Neural cell (in vitro differentiated cells): Measurements from ENCODE around the gene RARRES2. TPM values are rescaled to one million over a fixed set of nuclear protein-coding genes. Genes with fewer than 3 reads are reported as not detected.

Source experiments
- H2AFZ ChIP-seq: fragments of 200-600, 300-800 bp; sonication (generic), shearing (Covaris generic); 2 replicates; pipeline ENCODE4 v1.6.0; 2014; ENCODE audit warnings: low read depth, mild to moderate bottlenecking, antibody characterized with exemption, low read length, moderate library complexity
- H3F3A ChIP-seq: fragments of 200-600 bp; shearing (Covaris generic); 2 replicates; pipeline ENCODE4 v1.6.1; 2016; ENCODE audit warnings: mild to moderate bottlenecking, moderate library complexity, mixed read lengths, antibody characterized with exemption, low read length; ENCODE audit not compliant: insufficient read depth, poor library complexity, severe bottlenecking
- H3K27ac ChIP-seq: fragments of 200-600, 300-800 bp; sonication (generic), shearing (Covaris generic); 2 replicates; pipeline ENCODE4 v1.5.1; 2014; ENCODE audit warnings: mild to moderate bottlenecking, low read length, moderate library complexity
- H3K27me3 ChIP-seq: fragments of 300-800, 200-600 bp; sonication (generic), shearing (Covaris generic); 2 replicates; pipeline ENCODE4 v1.6.0; 2014; ENCODE audit warnings: mild to moderate bottlenecking, low read depth, low read length, moderate library complexity; ENCODE audit not compliant: insufficient read depth
- H3K36me3 ChIP-seq: fragments of 300-800, 200-600 bp; sonication (generic), shearing (Covaris generic); 2 replicates; pipeline ENCODE4 v1.5.1; 2014; ENCODE audit warnings: mild to moderate bottlenecking, antibody characterized with exemption, low read length, moderate library complexity; ENCODE audit not compliant: insufficient read depth
- H3K4me2 ChIP-seq: fragments of 300-800, 200-600 bp; sonication (generic), shearing (Covaris generic); 2 replicates; pipeline ENCODE4 v1.6.0; 2014; ENCODE audit warnings: mild to moderate bottlenecking, low read length
- H3K4me3 ChIP-seq: fragments of 300-800, 200-600 bp; sonication (generic), shearing (Covaris generic); 2 replicates; pipeline ENCODE4 v1.5.1; 2014; ENCODE audit warnings: mild to moderate bottlenecking, low read length, moderate library complexity
- H3K79me2 ChIP-seq: fragments of 200-600 bp; shearing (Covaris generic); replicated peaks from 2 replicates; pipeline ENCODE4 v1.6.0; 2014; ENCODE audit warnings: mild to moderate bottlenecking, low read length, moderate library complexity; ENCODE audit not compliant: insufficient read depth
- H3K9ac ChIP-seq: fragments of 300-800, 200-600 bp; sonication (generic), shearing (Covaris generic); 2 replicates; pipeline ENCODE4 v1.6.1; 2016; ENCODE audit warnings: mild to moderate bottlenecking, low read length, mixed read lengths
- H3K9me2 ChIP-seq: fragments of 200-600 bp; shearing (Covaris generic); 2 replicates; pipeline ENCODE4 v1.6.1; 2016; ENCODE audit warnings: mild to moderate bottlenecking, low read length, mixed read lengths; ENCODE audit not compliant: insufficient read depth
- H3K9me3 ChIP-seq: fragments of 200-600, 300-800 bp; sonication (generic), shearing (Covaris generic); 2 replicates; pipeline ENCODE4 v1.6.1; 2016; ENCODE audit warnings: mild to moderate bottlenecking, mixed run types, low read length, moderate library complexity, mixed read lengths
- H4K20me1 ChIP-seq: fragments of 200-600 bp; shearing (Covaris generic); 2 replicates; pipeline ENCODE4 v1.6.1; 2016; ENCODE audit warnings: mild to moderate bottlenecking, mixed run types; ENCODE audit not compliant: insufficient read depth
- EP300 ChIP-seq: fragments of 450-650 bp; conservative IDR thresholded peaks from 2 replicates; pipeline ENCODE4 v1.6.1; 2014; ENCODE audit warnings: antibody characterized with exemption, mild to moderate bottlenecking, moderate library complexity; ENCODE audit not compliant: poor library complexity, severe bottlenecking
- EZH2 ChIP-seq: fragments of 200-600, 300-800 bp; shearing (Covaris generic), sonication (generic); IDR thresholded peaks from 2 replicates; pipeline ENCODE4 v1.6.1; 2014; ENCODE audit warnings: antibody characterized with exemption, low read length, borderline replicate concordance, mild to moderate bottlenecking; ENCODE audit not compliant: insufficient read depth, poor library complexity, severe bottlenecking
- MXI1 ChIP-seq: fragments of 450-650 bp; conservative IDR thresholded peaks from 2 replicates; pipeline ENCODE4 v1.6.1; 2014; ENCODE audit warnings: antibody characterized with exemption, mild to moderate bottlenecking; ENCODE audit not compliant: poor library complexity, severe bottlenecking
- POLR2AphosphoS5 ChIP-seq: IDR thresholded peaks from 2 replicates; pipeline ENCODE4 v1.6.1; 2012
- RAD21 ChIP-seq: fragments of 450-650 bp; conservative IDR thresholded peaks from 2 replicates; pipeline ENCODE4 v1.6.1; 2014; ENCODE audit warnings: antibody characterized with exemption, mild to moderate bottlenecking, moderate library complexity
- SMC3 ChIP-seq: fragments of 450-650 bp; conservative IDR thresholded peaks from 2 replicates; pipeline ENCODE4 v1.6.1; 2014; ENCODE audit warnings: antibody characterized with exemption, mild to moderate bottlenecking, moderate library complexity; ENCODE audit not compliant: poor library complexity
- TAF1 ChIP-seq: IDR thresholded peaks from 2 replicates; pipeline ENCODE4 v1.6.1; 2012; ENCODE audit warnings: low read depth
- polyA plus RNA-seq: library from polyadenylated mRNA; depleted of rRNA; stranded (reverse); fragments of >200 nt; gene quantifications from 2 replicates; pipeline ENCODE4 v1.2.3, GENCODE V29; 2014
- TF ChIP-seq, protein P1 (sequence below): fragments of 450-650 bp; IDR thresholded peaks from 2 replicates; pipeline ENCODE4 v1.5.1; 2014; ENCODE audit warnings: antibody characterized with exemption, mild to moderate bottlenecking, moderate library complexity; ENCODE audit not compliant: poor library complexity, severe bottlenecking
- TF ChIP-seq, protein P2 (sequence below): IDR thresholded peaks from 2 replicates; pipeline ENCODE4 v1.6.1; 2012; ENCODE audit warnings: borderline replicate concordance

The RARRES2 gene
- polyA plus RNA-seq, 1 donor from 2014 or later: 0.71 TPM

DNA sequence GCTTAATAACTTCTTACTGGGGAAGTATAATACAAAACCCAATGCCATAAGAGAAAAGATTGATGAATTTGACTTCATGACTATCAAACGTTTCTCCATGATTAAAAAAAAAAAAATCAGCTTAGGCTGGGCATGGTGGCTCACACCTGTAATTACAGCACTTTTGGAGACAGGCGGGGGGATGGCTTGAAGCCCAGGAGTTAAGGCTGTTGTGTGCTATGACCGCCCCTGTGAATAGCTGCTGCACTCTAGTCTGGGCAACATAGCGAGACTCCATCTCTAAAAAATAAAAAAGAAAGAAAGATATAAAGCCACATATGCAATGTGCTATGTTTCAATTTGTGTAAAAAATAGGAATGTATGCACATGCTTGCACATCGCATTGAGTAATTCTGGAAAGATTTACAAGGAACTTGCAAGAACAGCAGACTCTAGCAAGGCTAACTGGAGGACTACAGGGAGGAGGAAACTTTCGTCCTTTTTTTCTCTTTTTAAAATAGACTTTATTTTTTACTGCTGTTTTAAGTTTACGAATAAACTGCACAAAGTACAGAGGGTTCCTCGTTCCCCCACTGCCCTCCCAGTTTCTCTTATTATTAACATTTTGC is 10.3 kb upstream of the RARRES2 start:
- Histone ChIP-seq H2AFZ (no peak overlapping the region), H3K4me3 (no peak overlapping the region), H4K20me1 (no peaks in the 10 kb centered on the region), H3K36me3 (no peaks in the 10 kb centered on the region), H3K27ac (no peak overlapping the region), H3K79me2 (no peaks in the 10 kb centered on the region), H3K4me2 (no peak overlapping the region), H3K27me3 (no peaks in the 10 kb centered on the region), H3F3A (no peaks in the 10 kb centered on the region), H3K9ac (no peak overlapping the region), H3K9me2 (no peaks in the 10 kb centered on the region), H3K9me3 (peaks cover 6% of the 10 kb centered on the region)
- TF ChIP-seq, protein P1, sequence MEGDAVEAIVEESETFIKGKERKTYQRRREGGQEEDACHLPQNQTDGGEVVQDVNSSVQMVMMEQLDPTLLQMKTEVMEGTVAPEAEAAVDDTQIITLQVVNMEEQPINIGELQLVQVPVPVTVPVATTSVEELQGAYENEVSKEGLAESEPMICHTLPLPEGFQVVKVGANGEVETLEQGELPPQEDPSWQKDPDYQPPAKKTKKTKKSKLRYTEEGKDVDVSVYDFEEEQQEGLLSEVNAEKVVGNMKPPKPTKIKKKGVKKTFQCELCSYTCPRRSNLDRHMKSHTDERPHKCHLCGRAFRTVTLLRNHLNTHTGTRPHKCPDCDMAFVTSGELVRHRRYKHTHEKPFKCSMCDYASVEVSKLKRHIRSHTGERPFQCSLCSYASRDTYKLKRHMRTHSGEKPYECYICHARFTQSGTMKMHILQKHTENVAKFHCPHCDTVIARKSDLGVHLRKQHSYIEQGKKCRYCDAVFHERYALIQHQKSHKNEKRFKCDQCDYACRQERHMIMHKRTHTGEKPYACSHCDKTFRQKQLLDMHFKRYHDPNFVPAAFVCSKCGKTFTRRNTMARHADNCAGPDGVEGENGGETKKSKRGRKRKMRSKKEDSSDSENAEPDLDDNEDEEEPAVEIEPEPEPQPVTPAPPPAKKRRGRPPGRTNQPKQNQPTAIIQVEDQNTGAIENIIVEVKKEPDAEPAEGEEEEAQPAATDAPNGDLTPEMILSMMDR: no peak
- TF ChIP-seq SMC3 (no peak), EP300 (no peak), POLR2AphosphoS5 (no peak), RAD21 (no peak), TAF1 (no peak), EZH2 (no peak), MXI1 (no peak)
- TF ChIP-seq, protein P2, sequence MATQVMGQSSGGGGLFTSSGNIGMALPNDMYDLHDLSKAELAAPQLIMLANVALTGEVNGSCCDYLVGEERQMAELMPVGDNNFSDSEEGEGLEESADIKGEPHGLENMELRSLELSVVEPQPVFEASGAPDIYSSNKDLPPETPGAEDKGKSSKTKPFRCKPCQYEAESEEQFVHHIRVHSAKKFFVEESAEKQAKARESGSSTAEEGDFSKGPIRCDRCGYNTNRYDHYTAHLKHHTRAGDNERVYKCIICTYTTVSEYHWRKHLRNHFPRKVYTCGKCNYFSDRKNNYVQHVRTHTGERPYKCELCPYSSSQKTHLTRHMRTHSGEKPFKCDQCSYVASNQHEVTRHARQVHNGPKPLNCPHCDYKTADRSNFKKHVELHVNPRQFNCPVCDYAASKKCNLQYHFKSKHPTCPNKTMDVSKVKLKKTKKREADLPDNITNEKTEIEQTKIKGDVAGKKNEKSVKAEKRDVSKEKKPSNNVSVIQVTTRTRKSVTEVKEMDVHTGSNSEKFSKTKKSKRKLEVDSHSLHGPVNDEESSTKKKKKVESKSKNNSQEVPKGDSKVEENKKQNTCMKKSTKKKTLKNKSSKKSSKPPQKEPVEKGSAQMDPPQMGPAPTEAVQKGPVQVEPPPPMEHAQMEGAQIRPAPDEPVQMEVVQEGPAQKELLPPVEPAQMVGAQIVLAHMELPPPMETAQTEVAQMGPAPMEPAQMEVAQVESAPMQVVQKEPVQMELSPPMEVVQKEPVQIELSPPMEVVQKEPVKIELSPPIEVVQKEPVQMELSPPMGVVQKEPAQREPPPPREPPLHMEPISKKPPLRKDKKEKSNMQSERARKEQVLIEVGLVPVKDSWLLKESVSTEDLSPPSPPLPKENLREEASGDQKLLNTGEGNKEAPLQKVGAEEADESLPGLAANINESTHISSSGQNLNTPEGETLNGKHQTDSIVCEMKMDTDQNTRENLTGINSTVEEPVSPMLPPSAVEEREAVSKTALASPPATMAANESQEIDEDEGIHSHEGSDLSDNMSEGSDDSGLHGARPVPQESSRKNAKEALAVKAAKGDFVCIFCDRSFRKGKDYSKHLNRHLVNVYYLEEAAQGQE: no peak

DNA sequence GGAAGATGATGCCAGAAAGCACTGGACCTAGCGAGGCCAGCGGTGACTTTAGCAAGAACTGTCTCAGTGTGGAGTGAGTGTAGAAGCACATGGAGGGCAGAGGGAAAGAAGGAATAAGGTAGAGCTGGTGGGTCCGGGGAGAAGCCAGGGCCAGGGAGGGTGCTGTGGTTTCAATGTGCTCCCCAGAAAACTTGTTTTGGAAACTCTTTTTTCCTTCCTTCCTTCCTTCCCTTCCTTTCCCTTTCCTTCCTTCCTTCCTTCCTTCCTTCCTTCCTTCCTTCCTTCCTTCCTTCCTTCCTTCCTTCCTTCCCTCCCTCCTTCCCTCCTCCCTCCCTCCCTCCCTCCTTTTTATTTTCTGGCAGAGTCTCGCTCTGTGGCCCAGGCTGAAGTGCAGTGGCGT is 5.5 kb upstream of the RARRES2 start:
- no peak overlapping the region for H3K4me3 ChIP-seq
- TF ChIP-seq SMC3: no peak
- TF ChIP-seq RAD21: no peak
- TF ChIP-seq, protein P1: no peak
- no peak for TF ChIP-seq EP300
- TF ChIP-seq POLR2AphosphoS5: no peak
- no peak for TF ChIP-seq MXI1
- TF ChIP-seq, protein P2: no peak
- TF ChIP-seq TAF1: no peak
- TF ChIP-seq EZH2: no peak
- H3K27me3 ChIP-seq: peaks cover 10% of the 10 kb centered on the region
- H3K9me3 ChIP-seq: peaks cover 6% of the 10 kb centered on the region
- H3K4me2 ChIP-seq: no peak overlapping the region
- no peaks in the 10 kb centered on the region for H3K36me3 ChIP-seq
- no peak overlapping the region for H3K9ac ChIP-seq
- no peaks in the 10 kb centered on the region for H3K79me2 ChIP-seq
- no peak overlapping the region for H2AFZ ChIP-seq
- no peaks in the 10 kb centered on the region for H3K9me2 ChIP-seq
- no peaks in the 10 kb centered on the region for H4K20me1 ChIP-seq
- H3F3A ChIP-seq: no peaks in the 10 kb centered on the region
- no peak overlapping the region for H3K27ac ChIP-seq
